ENCODE measurements around the gene SS18L1.

Gene SS18L1

GRCh38 chr20:62227977-62228958, 84.7 kb downstream of the SS18L1 start:
- in situ Hi-C loops (cut with MboI; ENCODE audit: low sequenced_read_pairs, unreplicated experiment) = no loop called here
- no peak for DNase-seq (ENCODE audit: low spot score)
- TF ChIP-seq CTCF (IDR thresholded peaks at IDR 0.05; ENCODE audit: borderline replicate concordance, control extremely low read depth, extremely low read depth, insufficient read depth, missing control alignments) = no peak

DNA sequence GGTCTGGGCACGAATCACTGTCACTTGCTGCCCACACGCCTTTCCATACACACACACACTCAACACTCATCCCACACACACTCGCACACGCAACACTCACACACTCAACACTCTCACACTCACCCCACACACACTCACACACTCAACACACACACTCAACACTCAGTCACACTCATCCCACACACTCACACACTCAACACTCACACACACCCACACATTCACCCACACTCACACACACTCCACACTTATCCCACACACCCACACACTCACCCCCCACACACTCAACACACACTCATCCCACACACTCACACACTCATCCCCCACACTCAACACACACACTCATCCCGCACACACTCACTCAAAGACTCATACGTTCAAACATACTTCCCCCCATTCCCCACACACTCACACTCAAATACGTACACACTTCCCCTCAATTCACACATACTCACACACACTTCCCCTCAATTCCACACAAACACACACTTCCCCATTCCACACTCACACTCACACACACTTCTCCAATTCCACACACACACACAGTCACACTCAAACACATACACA, 85.5 kb downstream of the SS18L1 start:
- in situ Hi-C loops (cut with MboI; ENCODE audit: low sequenced_read_pairs, unreplicated experiment) = no loop called here
- TF ChIP-seq CTCF (IDR thresholded peaks at IDR 0.05; ENCODE audit: borderline replicate concordance, control extremely low read depth, extremely low read depth, insufficient read depth, missing control alignments) = no peak
- DNase-seq (ENCODE audit: low spot score) = no peak

- in situ Hi-C loops (cut with MboI; ENCODE audit: low sequenced_read_pairs, unreplicated experiment) = no loop called here
These were observed 86.1 kb downstream of the SS18L1 start for GRCh38 chr20:62229667-62230066.

GRCh38 chr20:62230276-62230675, 86.7 kb downstream of the SS18L1 start:
- no peak for TF ChIP-seq CTCF (IDR thresholded peaks at IDR 0.05; ENCODE audit: borderline replicate concordance, control extremely low read depth, extremely low read depth, insufficient read depth, missing control alignments)
- DNase-seq (ENCODE audit: low spot score) = no peak
- in situ Hi-C loops (cut with MboI; ENCODE audit: low sequenced_read_pairs, unreplicated experiment) = no loop called here

More at GRCh38 chr20:62229667-62230066, 86.1 kb downstream of the SS18L1 start:
- no peak for TF ChIP-seq CTCF (IDR thresholded peaks at IDR 0.05; ENCODE audit: borderline replicate concordance, control extremely low read depth, extremely low read depth, insufficient read depth, missing control alignments)
- no peak for DNase-seq (ENCODE audit: low spot score)

DNA sequence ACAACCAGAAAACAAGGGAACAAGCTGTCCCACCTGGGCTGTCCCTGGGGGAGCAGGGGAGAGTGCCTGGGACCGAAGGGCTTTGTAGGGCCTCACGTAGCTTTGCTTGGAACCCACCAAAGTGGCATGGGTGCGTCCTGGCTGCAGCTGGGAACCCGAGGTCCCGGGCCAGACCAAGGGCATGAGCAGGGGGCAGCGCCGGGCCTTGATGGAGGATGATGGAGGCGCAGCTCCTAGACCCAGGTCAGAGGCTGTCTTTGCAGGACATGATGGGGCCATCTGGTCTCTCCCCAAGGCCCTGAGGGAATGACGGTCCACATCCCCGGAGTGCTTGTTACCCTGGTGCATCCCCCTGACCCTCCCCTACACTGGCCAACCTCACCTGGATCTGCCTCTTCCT, 87.1 kb downstream of the SS18L1 start:
- no peak for DNase-seq (ENCODE audit: low spot score)
- in situ Hi-C loops (cut with MboI; ENCODE audit: low sequenced_read_pairs, unreplicated experiment) = no loop called here
- no peak for TF ChIP-seq CTCF (IDR thresholded peaks at IDR 0.05; ENCODE audit: borderline replicate concordance, control extremely low read depth, extremely low read depth, insufficient read depth, missing control alignments)

GRCh38 chr20:62231292-62231691, 87.7 kb downstream of the SS18L1 start:
- in situ Hi-C loops (cut with MboI; ENCODE audit: low sequenced_read_pairs, unreplicated experiment) = no loop called here
- DNase-seq (ENCODE audit: low spot score) = no peak
- no peak for TF ChIP-seq CTCF (IDR thresholded peaks at IDR 0.05; ENCODE audit: borderline replicate concordance, control extremely low read depth, extremely low read depth, insufficient read depth, missing control alignments)

Measured in GM13976 (cell line).